Stimulated activated CD4-positive, alpha-beta T cell treated with anti-CD3 and anti-CD28 coated beads, Interleukin-2, amount 100 ng/mL, for 4 hours (primary cell): ENCODE measurements around the gene APOA4.

Experiments used
- DNase-seq: peaks from one replicate; pipeline ENCODE4 v3.0.0-alpha.2; 2020; ENCODE audit warnings: low read depth

The APOA4 gene

GRCh38 chr11:116800610-116801009 is 22.5 kb downstream of the APOA4 start:
- no peak for DNase-seq

GRCh38 chr11:116798368-116798767 is 24.7 kb downstream of the APOA4 start:
- no peak for DNase-seq

- DNase-seq = no peak
Measured at GRCh38 chr11:116797816-116798215, 25.3 kb downstream of the APOA4 start.

- DNase-seq = no peak
Measured at GRCh38 chr11:116796548-116796947, 26.6 kb downstream of the APOA4 start.

GRCh38 chr11:116794851-116795250 is 28.3 kb downstream of the APOA4 start:
- no peak for DNase-seq

GRCh38 chr11:116793772-116794097 is 29.4 kb downstream of the APOA4 start:
- no peak for DNase-seq

GRCh38 chr11:116792869-116793771 is 30.0 kb downstream of the APOA4 start:
- DNase-seq = no peak

- DNase-seq = no peak
Measured at GRCh38 chr11:116792144-116792868, 30.8 kb downstream of the APOA4 start.

- DNase-seq = no peak
Measured at GRCh38 chr11:116791813-116792143, 31.3 kb downstream of the APOA4 start, which contains the start of gene APOA5. TSS of gene APOA5 (minus strand) at chr11:116791879. CDS start at chr11:116791860, 19 bp downstream.

GRCh38 chr11:116791002-116791812 is 31.9 kb downstream of the APOA4 start:
- DNase-seq = peak; percentile 61

GRCh38 chr11:116790167-116791001 is 32.7 kb downstream of the APOA4 start:
- DNase-seq = no peak

GRCh38 chr11:116788975-116789374 is 34.1 kb downstream of the APOA4 start:
- no peak for DNase-seq

GRCh38 chr11:116788534-116788933 is 34.6 kb downstream of the APOA4 start:
- DNase-seq = no peak

GRCh38 chr11:116787786-116788486 is 35.2 kb downstream of the APOA4 start, which contains the start of gene ZPR1:
TSS of gene ZPR1 (minus strand) at chr11:116788023. CDS start at chr11:116787990, 33 bp downstream.
- peak; percentile 76 for DNase-seq

GRCh38 chr11:116787436-116787785 is 35.7 kb downstream of the APOA4 start:
- DNase-seq = no peak

- no peak for DNase-seq
Measured at GRCh38 chr11:116786966-116787365, 36.1 kb downstream of the APOA4 start.

GRCh38 chr11:116786326-116786725 is 36.8 kb downstream of the APOA4 start:
- DNase-seq = no peak

GRCh38 chr11:116782728-116783127 is 40.4 kb downstream of the APOA4 start:
- no peak for DNase-seq

GRCh38 chr11:116778556-116778955 is 44.5 kb downstream of the APOA4 start:
- no peak for DNase-seq

GRCh38 chr11:116777056-116777455 is 46.0 kb downstream of the APOA4 start:
- no peak for DNase-seq

GRCh38 chr11:116776522-116776984 is 46.6 kb downstream of the APOA4 start:
- no peak for DNase-seq
